ENCODE measurements around the gene CALCA.

- TF ChIP-seq, protein P1, sequence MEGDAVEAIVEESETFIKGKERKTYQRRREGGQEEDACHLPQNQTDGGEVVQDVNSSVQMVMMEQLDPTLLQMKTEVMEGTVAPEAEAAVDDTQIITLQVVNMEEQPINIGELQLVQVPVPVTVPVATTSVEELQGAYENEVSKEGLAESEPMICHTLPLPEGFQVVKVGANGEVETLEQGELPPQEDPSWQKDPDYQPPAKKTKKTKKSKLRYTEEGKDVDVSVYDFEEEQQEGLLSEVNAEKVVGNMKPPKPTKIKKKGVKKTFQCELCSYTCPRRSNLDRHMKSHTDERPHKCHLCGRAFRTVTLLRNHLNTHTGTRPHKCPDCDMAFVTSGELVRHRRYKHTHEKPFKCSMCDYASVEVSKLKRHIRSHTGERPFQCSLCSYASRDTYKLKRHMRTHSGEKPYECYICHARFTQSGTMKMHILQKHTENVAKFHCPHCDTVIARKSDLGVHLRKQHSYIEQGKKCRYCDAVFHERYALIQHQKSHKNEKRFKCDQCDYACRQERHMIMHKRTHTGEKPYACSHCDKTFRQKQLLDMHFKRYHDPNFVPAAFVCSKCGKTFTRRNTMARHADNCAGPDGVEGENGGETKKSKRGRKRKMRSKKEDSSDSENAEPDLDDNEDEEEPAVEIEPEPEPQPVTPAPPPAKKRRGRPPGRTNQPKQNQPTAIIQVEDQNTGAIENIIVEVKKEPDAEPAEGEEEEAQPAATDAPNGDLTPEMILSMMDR (IDR thresholded peaks at IDR 0.05; ENCODE audit: insufficient read depth, low read depth, low read length): peak; percentile 48
- no peak for TF ChIP-seq EZH2 (IDR thresholded peaks at IDR 0.05; ENCODE audit: insufficient read depth, low read length)
Measured at GRCh38 chr11:15006139-15006759, 34.1 kb upstream of the CALCA start.
